HCT116 (cell line): ENCODE data around the gene VAV2. TPM values are rescaled to one million over a fixed set of nuclear protein-coding genes. Genes with fewer than 3 reads are reported as not detected.

Source experiments
- ATAC-seq: fragments of 200-7000 bp; cut with Tn5 transposase; 2 replicates; pipeline ENCODE4 v1.9.1; 2020; ENCODE audit warnings: mild to moderate bottlenecking, moderate library complexity
- BruUV-seq: library from RNA; stranded (reverse); fragments of 400-500 nt; replicated peaks from 2 replicates; lab custom pipeline; 2021; lab: Mats Ljungman, UMichigan
- CTCF ChIA-PET: fragments of 300-600 bp; sonication (Branson Sonifier 250); formaldehyde crosslinking; loops from one replicate; lab custom pipeline; 2021; ENCODE audit warnings: antibody characterized with exemption; lab: Charles Lee
- POLR2A ChIA-PET: fragments of 300-600, 350-600 bp; sonication (Branson Sonifier 250); formaldehyde crosslinking; loops from one replicate; lab custom pipeline; 2021; ENCODE audit warnings: antibody characterized with exemption; lab: Charles Lee
- RAD21 ChIA-PET, 2 experiments: fragments of 300-600 bp; sonication (Branson Sonifier 250); formaldehyde crosslinking; loops; one replicate each; lab custom pipeline; 2023; ENCODE audit warnings: low total read pairs in 2 of 2; ENCODE audit not compliant: uncharacterized antibody in 2 of 2, unreplicated experiment in 2 of 2, low non-redundant PET in 1 of 2; lab: Charles Lee
- DNase-seq: peaks from one replicate; pipeline ENCODE4 v3.0.0-alpha.2; 2010; ENCODE audit warnings: low read depth, low spot score
- H2AFZ ChIP-seq: fragments of 200-600 bp; shearing (Covaris generic), sonication (generic); 2 replicates; pipeline ENCODE4 v1.6.1; 2017; ENCODE audit warnings: low read depth, mixed run types, mixed read lengths, antibody characterized with exemption, low read length; ENCODE audit not compliant: poor library complexity, severe bottlenecking
- H3K27ac ChIP-seq: 2 replicates; pipeline ENCODE4 v1.5.1; 2012; ENCODE audit warnings: low read depth, low read length
- H3K27me3 ChIP-seq: fragments of 200-600 bp; sonication (generic); 2 replicates; pipeline ENCODE4 v1.6.1; 2016; ENCODE audit warnings: mixed run types, low read length, mixed read lengths; ENCODE audit not compliant: insufficient read depth
- H3K36me3 ChIP-seq, 2 experiments: fragments of 200-500 bp in 1 of 2; fragments of 200-600 bp in 1 of 2; sonication (Bioruptor generic) in 1 of 2; sonication (generic) in 1 of 2; 2 replicates each; pipeline versions ENCODE4 v1.5.1 to v1.6.1; 2014 to 2016; ENCODE audit warnings: low read length in 2 of 2, inconsistent platforms in 1 of 2, mixed read lengths in 1 of 2, mixed run types in 1 of 2; ENCODE audit not compliant: insufficient read depth in 2 of 2, control insufficient read depth in 1 of 2
- H3K4me1 ChIP-seq, 2 experiments: fragments of 200-600 bp in 1 of 2; sonication (generic) in 1 of 2; 2 replicates each; pipeline versions ENCODE4 v1.5.1 to v1.6.1; 2012 to 2017; ENCODE audit warnings: low read length in 2 of 2, inconsistent platforms in 1 of 2, mild to moderate bottlenecking in 1 of 2, mixed read lengths in 1 of 2, mixed run types in 1 of 2, moderate library complexity in 1 of 2; ENCODE audit not compliant: insufficient read depth in 2 of 2, control insufficient read depth in 1 of 2
- H3K4me2 ChIP-seq: fragments of 200-600 bp; sonication (generic); 2 replicates; pipeline ENCODE4 v1.6.1; 2017; ENCODE audit warnings: mixed run types, low read length, mixed read lengths
- H3K4me3 ChIP-seq, 2 experiments: fragments of 200-600 bp in 1 of 2; sonication (generic) in 1 of 2; replicated peaks in 1 of 2; 2 replicates each; pipeline ENCODE4 v1.5.1; 2011 to 2016; ENCODE audit warnings: low read length in 2 of 2, control low read depth in 1 of 2, low read depth in 1 of 2, mild to moderate bottlenecking in 1 of 2, mixed read lengths in 1 of 2, mixed run types in 1 of 2
- H3K79me2 ChIP-seq: fragments of 200-600 bp; sonication (generic); 2 replicates; pipeline ENCODE4 v1.6.1; 2017; ENCODE audit warnings: mild to moderate bottlenecking, mixed run types, low read length, moderate library complexity, mixed read lengths; ENCODE audit not compliant: insufficient read depth
- H3K9ac ChIP-seq: fragments of 200-600 bp; sonication (generic); 2 replicates; pipeline ENCODE4 v1.6.1; 2016; ENCODE audit warnings: low read length, mixed read lengths
- H3K9me2 ChIP-seq: fragments of 200-600 bp; sonication (generic), shearing (Covaris generic); 2 replicates; pipeline ENCODE4 v1.6.1; 2017; ENCODE audit warnings: mixed run types, mild to moderate bottlenecking, moderate library complexity; ENCODE audit not compliant: insufficient read depth
- H3K9me3 ChIP-seq, 2 experiments: fragments of 200-500 bp in 1 of 2; fragments of 200-600 bp in 1 of 2; sonication (Bioruptor generic) in 1 of 2; sonication (generic) in 1 of 2; 2 replicates each; pipeline ENCODE4 v1.6.1; 2014 to 2017; ENCODE audit warnings: low read length in 2 of 2, mixed read lengths in 2 of 2, inconsistent platforms in 1 of 2, low read depth in 1 of 2, mild to moderate bottlenecking in 1 of 2, mixed run types in 1 of 2, moderate library complexity in 1 of 2; ENCODE audit not compliant: control insufficient read depth in 1 of 2, insufficient read depth in 1 of 2
- H4K20me1 ChIP-seq: fragments of 200-600 bp; sonication (generic), shearing (Covaris generic); 2 replicates; pipeline ENCODE4 v1.6.1; 2017; ENCODE audit warnings: mixed run types, mild to moderate bottlenecking, moderate library complexity; ENCODE audit not compliant: insufficient read depth
- JUND ChIP-seq: IDR thresholded peaks from 2 replicates; pipeline ENCODE4 v1.6.1; 2012
- POLR2AphosphoS5 ChIP-seq: IDR thresholded peaks from 2 replicates; pipeline ENCODE4 v1.6.1; 2011; ENCODE audit warnings: mild to moderate bottlenecking, low read depth, low read length, moderate library complexity
- SIN3A ChIP-seq: IDR thresholded peaks from 2 replicates; pipeline ENCODE4 v1.6.1; 2012; ENCODE audit warnings: low read depth
- ZNF274 ChIP-seq: fragments of 200-500 bp; sonication (Bioruptor generic); IDR thresholded peaks from 2 replicates; pipeline ENCODE4 v1.6.1; 2014; ENCODE audit warnings: mild to moderate bottlenecking, low read depth, low read length, inconsistent platforms
- intact Hi-C: fragments of 100-400 bp; cut with micrococcal nuclease; formaldehyde crosslinking; loops from 2 replicates; pipeline ENCODE4 v1.10.0; 2022
- total RNA-seq: library from RNA; stranded (reverse); gene quantifications from one replicate; pipeline ENCODE4 v1.2.1, GENCODE V29; 2021; ENCODE audit not compliant: unreplicated experiment
- TF ChIP-seq, protein P1 (sequence below): IDR thresholded peaks from 2 replicates; pipeline ENCODE4 v1.6.1; 2012; ENCODE audit warnings: low read depth

Gene VAV2
- total RNA-seq, 1 experiment from 2014 or later: 33.2 TPM

DNA sequence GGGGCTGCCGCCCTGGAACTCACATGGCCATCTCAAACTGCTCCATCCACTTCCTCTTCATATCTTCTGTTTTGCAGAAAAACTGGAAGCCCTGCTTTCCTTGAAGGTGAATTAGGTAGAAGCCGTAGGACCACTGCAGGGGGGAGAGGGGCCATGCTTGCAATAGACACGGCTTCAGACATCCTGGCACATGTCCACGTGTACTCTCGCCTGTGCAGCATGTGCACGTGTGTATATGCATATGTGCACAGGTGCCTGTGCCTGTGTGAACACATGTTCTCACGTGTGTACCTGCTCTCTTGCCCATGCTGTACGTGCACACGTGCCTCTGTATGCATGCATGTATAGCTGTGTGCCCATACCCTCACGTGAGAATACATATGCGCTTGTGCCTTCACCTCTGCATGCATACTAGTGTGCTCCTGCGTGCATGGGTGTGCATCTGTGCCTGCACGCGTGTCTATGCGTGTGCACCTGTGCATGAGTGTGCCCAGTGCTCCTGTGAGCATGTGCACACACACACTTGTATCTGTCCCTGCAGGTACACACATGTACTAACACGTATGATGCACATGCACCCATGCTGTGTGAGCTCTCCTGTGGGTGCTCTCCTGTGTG lies 206.3 kb downstream of the VAV2 start:
- no peaks in the 10 kb centered on the region for H3K79me2 ChIP-seq
- ChIA-PET POLR2A (no interaction called here), RAD21 (no interaction called here), CTCF (no interaction called here)
- DNase-seq (no peak), ATAC-seq (no peak)
- no peaks in the 10 kb centered on the region for H4K20me1 ChIP-seq
- no peak overlapping the region for H2AFZ ChIP-seq
- H3K27ac ChIP-seq: no peak overlapping the region
- no peak overlapping the region for H3K4me2 ChIP-seq
- intact Hi-C loops: no loop called here
- no peak overlapping the region for H3K4me3 ChIP-seq
- no peaks in the 10 kb centered on the region for H3K9me2 ChIP-seq
- H3K4me1 ChIP-seq: no peaks in the 10 kb centered on the region
- no peak overlapping the region for H3K9ac ChIP-seq
- TF ChIP-seq ZNF274 (no peak), POLR2AphosphoS5 (no peak), SIN3A (no peak), JUND (no peak)
- TF ChIP-seq, protein P1, sequence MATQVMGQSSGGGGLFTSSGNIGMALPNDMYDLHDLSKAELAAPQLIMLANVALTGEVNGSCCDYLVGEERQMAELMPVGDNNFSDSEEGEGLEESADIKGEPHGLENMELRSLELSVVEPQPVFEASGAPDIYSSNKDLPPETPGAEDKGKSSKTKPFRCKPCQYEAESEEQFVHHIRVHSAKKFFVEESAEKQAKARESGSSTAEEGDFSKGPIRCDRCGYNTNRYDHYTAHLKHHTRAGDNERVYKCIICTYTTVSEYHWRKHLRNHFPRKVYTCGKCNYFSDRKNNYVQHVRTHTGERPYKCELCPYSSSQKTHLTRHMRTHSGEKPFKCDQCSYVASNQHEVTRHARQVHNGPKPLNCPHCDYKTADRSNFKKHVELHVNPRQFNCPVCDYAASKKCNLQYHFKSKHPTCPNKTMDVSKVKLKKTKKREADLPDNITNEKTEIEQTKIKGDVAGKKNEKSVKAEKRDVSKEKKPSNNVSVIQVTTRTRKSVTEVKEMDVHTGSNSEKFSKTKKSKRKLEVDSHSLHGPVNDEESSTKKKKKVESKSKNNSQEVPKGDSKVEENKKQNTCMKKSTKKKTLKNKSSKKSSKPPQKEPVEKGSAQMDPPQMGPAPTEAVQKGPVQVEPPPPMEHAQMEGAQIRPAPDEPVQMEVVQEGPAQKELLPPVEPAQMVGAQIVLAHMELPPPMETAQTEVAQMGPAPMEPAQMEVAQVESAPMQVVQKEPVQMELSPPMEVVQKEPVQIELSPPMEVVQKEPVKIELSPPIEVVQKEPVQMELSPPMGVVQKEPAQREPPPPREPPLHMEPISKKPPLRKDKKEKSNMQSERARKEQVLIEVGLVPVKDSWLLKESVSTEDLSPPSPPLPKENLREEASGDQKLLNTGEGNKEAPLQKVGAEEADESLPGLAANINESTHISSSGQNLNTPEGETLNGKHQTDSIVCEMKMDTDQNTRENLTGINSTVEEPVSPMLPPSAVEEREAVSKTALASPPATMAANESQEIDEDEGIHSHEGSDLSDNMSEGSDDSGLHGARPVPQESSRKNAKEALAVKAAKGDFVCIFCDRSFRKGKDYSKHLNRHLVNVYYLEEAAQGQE: no peak
- TF ChIP-seq, all 23 proteins: peak for 0
- Histone ChIP-seq H3K36me3 (peaks cover 0 to 3% of the 10 kb centered on the region in 2 experiments; a peak in 2 of 4 replicates), H3K9me3 (no peaks in the 10 kb centered on the region), H3K27me3 (no peaks in the 10 kb centered on the region)
- no TSS peak for BruUV-seq
